ENCODE results near the gene SOX6.

SOX6 gene

GRCh38 chr11:15993345-15993744, 363.0 kb downstream of the SOX6 start:
- DNase-seq (ENCODE audit: low read depth) = no peak

GRCh38 chr11:15991215-15991614, 365.1 kb downstream of the SOX6 start:
- no peak for DNase-seq (ENCODE audit: low read depth)

GRCh38 chr11:15989685-15990084, 366.7 kb downstream of the SOX6 start:
- DNase-seq (ENCODE audit: low read depth) = no peak

- no peak for DNase-seq (ENCODE audit: low read depth)
These were observed 367.6 kb downstream of the SOX6 start for GRCh38 chr11:15988693-15989231.

GRCh38 chr11:15988016-15988550, 368.3 kb downstream of the SOX6 start:
- DNase-seq (ENCODE audit: low read depth) = no peak

GRCh38 chr11:15987046-15987445, 369.3 kb downstream of the SOX6 start:
- DNase-seq (ENCODE audit: low read depth) = no peak

- DNase-seq (ENCODE audit: low read depth) = no peak
These were observed 370.5 kb downstream of the SOX6 start for GRCh38 chr11:15985860-15986139.

- no peak for DNase-seq (ENCODE audit: low read depth)
These were observed 371.1 kb downstream of the SOX6 start for GRCh38 chr11:15985127-15985859.

GRCh38 chr11:15981292-15981691, 375.1 kb downstream of the SOX6 start:
- DNase-seq (ENCODE audit: low read depth) = no peak

- DNase-seq (ENCODE audit: low read depth) = no peak
These were observed 379.2 kb downstream of the SOX6 start for GRCh38 chr11:15977116-15977515.

- DNase-seq (ENCODE audit: low read depth) = no peak
These were observed 379.8 kb downstream of the SOX6 start for GRCh38 chr11:15976433-15977045.

- no peak for DNase-seq (ENCODE audit: low read depth)
These were observed 380.6 kb downstream of the SOX6 start for GRCh38 chr11:15975742-15976141.

- DNase-seq (ENCODE audit: low read depth) = no peak
These were observed 383.5 kb downstream of the SOX6 start for GRCh38 chr11:15972838-15973237.

GRCh38 chr11:15971215-15971546, 385.2 kb downstream of the SOX6 start:
- no peak for DNase-seq (ENCODE audit: low read depth)

GRCh38 chr11:15970506-15971214, 385.7 kb downstream of the SOX6 start:
- no peak for DNase-seq (ENCODE audit: low read depth)

GRCh38 chr11:15969701-15970329, 386.5 kb downstream of the SOX6 start:
- DNase-seq (ENCODE audit: low read depth) = no peak

GRCh38 chr11:15969281-15969680, 387.1 kb downstream of the SOX6 start:
- DNase-seq (ENCODE audit: low read depth) = peak; percentile 8

- DNase-seq (ENCODE audit: low read depth) = no peak
These were observed 387.8 kb downstream of the SOX6 start for GRCh38 chr11:15968461-15969130.

GRCh38 chr11:15967966-15968365, 388.4 kb downstream of the SOX6 start:
- no peak for DNase-seq (ENCODE audit: low read depth)

- DNase-seq (ENCODE audit: low read depth) = no peak
These were observed 389.2 kb downstream of the SOX6 start for GRCh38 chr11:15967166-15967565.

GRCh38 chr11:15965562-15966250, 390.6 kb downstream of the SOX6 start:
- DNase-seq (ENCODE audit: low read depth) = no peak

Data from CMK (cell line).